IPS-18c (cell line): ENCODE data around the gene DOCK10.
"Not testable (repeated sequence)": the region's sequence is repeated elsewhere in the genome, so short reads cannot be mapped to it uniquely, and the experiment has no call there.

Experiments
- H3K4me3 ChIP-seq: 2 replicates; pipeline ENCODE4 v1.7.0; 2013; ENCODE audit warnings: low read depth, mild to moderate bottlenecking, low read length, moderate library complexity; ENCODE audit not compliant: insufficient read depth
- H3K9me3 ChIP-seq: one replicate; pipeline ENCODE4 v1.6.1; 2013; ENCODE audit warnings: mild to moderate bottlenecking, low read length, moderate library complexity; ENCODE audit not compliant: control insufficient read depth, insufficient read depth

Gene DOCK10

GRCh38 chr2:225056330-225057073 lies 14.2 kb upstream of the DOCK10 start:
- Histone ChIP-seq H3K4me3 (no peak overlapping the region), H3K9me3 (no peaks in the 10 kb centered on the region)

- Histone ChIP-seq H3K4me3 (no peak overlapping the region), H3K9me3 (no peaks in the 10 kb centered on the region)
Measured at GRCh38 chr2:225055714-225056113, 13.4 kb upstream of the DOCK10 start.

- no peaks in the 10 kb centered on the region for H3K9me3 ChIP-seq
- no peak overlapping the region for H3K4me3 ChIP-seq
Measured at GRCh38 chr2:225052703-225053102, 10.4 kb upstream of the DOCK10 start.

GRCh38 chr2:225047502-225047901 lies 5.2 kb upstream of the DOCK10 start:
- H3K9me3 ChIP-seq, H3K4me3 ChIP-seq: not testable (repeated sequence)

DNA sequence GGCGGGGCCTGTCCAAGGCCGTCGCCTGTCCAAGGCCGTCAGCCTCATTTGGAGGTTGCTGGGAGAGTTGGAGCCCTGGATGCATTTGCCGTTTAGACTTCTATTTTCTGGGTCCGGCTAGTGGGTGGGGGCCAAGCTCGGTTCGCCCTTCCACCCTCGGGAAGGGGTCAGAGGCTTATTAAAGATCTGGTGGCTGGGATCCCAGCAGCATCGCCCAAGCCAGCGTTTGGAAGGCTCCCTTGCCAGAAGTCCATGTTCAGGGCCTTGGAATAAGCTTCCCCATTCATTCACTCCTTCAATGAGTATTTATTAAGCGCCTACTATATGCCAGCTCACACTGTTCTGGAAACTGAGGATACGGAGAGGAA lies 516 bp upstream of the DOCK10 start:
- Histone ChIP-seq H3K9me3 (no peaks in the 10 kb centered on the region), H3K4me3 (peak overlapping the region; percentile 68; the same call in 1 of the 2 replicates)

GRCh38 chr2:225041207-225041850 lies 939 bp downstream of the DOCK10 start:
- H3K4me3 ChIP-seq: peak overlapping the region; percentile 68; the same call in 1 of the 2 replicates
- no peaks in the 10 kb centered on the region for H3K9me3 ChIP-seq

- Histone ChIP-seq H3K9me3 (no peaks in the 10 kb centered on the region), H3K4me3 (no peak overlapping the region)
Measured at GRCh38 chr2:225040856-225041206, 1.4 kb downstream of the DOCK10 start.

DNA sequence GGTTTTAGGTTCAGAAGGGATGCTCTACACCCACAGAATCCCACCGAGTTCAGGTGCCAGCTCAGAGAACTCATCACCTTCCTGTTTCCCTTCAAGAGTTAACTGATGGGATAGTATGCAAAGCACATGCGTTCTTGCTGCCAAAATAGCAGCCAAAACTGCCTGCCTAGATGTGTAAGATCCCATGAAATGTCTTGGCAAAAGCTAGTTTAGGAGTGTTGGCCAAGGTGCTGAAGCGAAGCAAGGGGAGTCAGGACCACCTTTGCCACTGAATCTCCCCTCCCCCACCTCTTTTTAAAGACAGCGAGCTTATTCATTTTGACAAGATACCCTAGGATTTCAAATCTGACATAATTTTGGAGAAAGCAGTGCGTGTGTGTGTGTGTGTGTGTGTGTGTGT lies 2.1 kb downstream of the DOCK10 start:
- Histone ChIP-seq H3K9me3 (no peaks in the 10 kb centered on the region), H3K4me3 (no peak overlapping the region)

DNA sequence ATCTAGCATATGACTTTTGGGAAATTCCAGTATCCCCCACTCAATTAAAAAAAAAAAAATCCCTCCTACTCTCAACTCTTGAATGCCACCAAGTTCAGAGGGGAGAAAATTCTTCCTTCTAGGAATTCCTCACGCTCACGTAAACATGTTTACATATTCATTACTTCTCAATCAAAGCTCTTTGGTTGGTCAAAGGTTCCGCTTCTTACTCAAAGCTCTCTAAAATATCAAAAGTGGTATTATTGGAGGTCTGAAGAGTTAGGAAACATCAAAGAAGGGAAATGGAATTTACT lies 4.1 kb downstream of the DOCK10 start:
- no peaks in the 10 kb centered on the region for H3K9me3 ChIP-seq
- H3K4me3 ChIP-seq: no peak overlapping the region

DNA sequence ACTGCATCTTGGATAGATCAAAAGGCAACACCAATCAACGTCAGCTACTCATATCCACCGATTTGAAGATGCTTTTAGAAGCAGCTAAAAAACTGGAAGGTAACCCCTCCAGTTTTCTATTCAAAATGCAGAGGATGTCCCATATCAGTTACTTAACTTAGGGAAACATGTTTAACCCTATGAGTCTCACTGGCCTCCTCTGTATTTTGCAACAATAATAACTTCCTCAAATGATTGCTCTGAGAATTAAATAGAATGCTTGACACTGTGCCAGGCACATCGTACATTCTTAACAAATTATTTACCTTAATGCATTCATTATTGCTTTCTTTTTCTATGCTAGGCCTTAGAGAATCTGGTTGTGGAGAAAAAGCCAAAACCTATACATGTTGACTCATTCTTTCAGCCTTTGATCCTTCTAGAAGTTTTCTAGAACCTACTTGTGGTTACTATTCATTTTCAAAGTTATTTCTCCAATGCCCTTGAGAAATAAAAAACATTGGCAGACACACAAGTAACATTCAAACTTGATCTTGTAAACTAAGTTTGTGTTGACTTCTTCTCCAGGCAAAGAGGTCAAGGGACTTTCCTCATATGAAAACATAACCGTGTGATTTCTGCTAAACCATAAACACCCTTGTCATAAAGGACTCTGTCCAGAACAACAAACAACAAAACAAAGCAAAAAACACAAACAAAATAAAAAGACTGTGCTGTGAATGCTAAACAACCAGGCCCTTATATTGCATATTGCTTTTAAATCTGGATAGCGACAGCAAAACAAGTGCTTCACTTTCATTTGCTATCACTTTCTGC lies 4.6 kb downstream of the DOCK10 start:
- no peaks in the 10 kb centered on the region for H3K9me3 ChIP-seq
- no peak overlapping the region for H3K4me3 ChIP-seq

DNA sequence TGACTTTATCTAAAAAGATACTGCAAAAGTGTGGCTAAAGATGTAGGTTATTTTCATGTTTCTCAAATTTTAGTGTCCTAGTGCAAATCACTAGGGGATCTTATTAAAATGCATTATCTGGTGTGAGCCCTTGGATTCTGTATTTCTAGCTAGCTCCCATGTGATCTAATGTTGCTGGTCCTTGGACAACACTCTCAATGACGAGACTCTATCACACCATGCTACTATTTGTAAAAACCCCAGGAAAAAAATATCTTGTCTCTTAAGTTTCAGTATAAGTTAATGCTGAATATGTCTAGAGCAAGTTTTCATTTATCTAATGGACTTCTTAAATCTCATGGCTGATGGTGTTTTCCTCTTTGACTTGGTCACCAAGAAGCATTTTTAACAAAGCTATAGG lies 5.8 kb downstream of the DOCK10 start:
- Histone ChIP-seq H3K4me3 (no peak overlapping the region), H3K9me3 (no peaks in the 10 kb centered on the region)

DNA sequence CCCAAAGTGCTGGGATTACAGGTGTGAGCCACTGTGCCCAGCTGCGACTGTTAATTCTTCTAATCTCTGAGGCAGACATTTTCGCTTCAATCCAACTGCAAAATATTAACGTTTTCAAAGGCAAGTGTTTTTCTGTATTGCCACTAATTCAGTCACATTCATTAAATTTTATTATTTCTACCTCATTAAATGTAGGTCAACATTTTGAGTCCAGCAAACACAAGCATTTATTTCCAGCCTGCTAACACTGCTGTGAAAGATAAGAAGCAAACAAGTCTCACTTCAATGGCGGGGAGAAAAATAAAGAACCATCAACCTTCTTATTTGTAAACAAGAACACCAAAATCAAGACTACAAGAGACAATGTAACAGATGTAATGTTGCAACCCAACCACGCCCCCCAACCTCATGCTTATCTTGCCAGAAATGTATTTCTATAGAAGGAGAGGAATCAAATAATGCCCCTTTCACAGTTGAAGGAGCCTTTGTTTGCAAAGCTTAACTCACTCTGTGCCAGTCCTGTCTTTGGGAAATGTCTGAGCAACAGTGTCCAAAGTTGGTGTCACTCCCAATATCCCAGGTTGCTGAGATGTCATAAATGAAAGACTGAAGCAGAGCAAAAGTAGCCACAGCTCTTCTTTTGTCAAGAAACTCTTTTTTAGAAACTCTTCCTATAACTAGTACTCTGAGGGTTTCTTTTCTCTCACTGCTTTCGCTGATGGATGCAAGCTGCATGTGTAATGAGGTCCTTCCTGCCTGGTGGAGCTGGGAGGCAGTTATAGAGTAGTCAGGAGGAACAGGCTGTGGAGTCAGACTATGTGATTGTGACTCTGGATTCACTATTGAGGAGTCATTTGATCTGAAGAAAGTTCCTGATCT lies 8.6 kb downstream of the DOCK10 start:
- H3K4me3 ChIP-seq: no peak overlapping the region
- no peaks in the 10 kb centered on the region for H3K9me3 ChIP-seq

DNA sequence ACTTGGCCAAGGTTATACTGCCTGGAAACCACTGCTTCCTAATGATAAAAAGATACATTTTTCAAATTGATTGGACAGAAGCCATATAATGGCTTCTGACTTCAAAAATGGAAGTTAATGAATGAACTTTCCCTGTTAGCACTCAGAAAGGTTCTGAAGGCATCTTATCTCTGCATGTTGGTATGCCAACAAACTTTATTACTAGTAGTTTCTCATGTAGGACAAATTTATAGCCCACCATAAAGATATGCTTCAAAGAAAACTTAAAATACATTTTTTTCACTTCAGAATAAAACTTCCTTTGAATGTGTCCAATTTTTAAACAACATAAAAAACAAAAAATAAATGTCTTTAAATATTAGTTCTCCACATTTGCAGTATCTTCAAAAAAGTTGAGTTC lies 10.0 kb downstream of the DOCK10 start:
- no peaks in the 10 kb centered on the region for H3K9me3 ChIP-seq
- H3K4me3 ChIP-seq: no peak overlapping the region

DNA sequence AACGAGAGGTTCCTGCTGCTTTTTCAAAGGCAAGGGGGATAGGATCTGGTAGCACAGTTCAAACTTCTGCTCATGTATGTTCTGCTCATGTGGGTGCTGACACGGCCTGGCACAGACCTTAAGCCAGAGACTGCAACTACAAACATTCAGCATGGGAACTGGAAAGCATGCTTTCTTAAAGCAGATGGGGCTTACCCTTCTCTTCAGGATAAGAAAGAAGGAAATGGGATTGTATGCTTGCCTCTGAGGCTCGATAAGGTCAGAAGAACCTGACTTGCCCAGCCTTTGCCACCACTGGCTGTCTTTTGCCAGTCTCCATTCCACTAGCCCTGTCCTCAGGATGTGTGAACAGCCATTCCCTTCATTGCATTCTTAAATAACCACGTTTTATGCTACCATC lies 10.7 kb downstream of the DOCK10 start:
- no peaks in the 10 kb centered on the region for H3K9me3 ChIP-seq
- H3K4me3 ChIP-seq: no peak overlapping the region

GRCh38 chr2:225030893-225031292 lies 11.4 kb downstream of the DOCK10 start:
- no peak overlapping the region for H3K4me3 ChIP-seq
- H3K9me3 ChIP-seq: no peaks in the 10 kb centered on the region

- Histone ChIP-seq H3K4me3 (no peak overlapping the region), H3K9me3 (no peaks in the 10 kb centered on the region)
Measured at GRCh38 chr2:225030203-225030602, 12.1 kb downstream of the DOCK10 start.

DNA sequence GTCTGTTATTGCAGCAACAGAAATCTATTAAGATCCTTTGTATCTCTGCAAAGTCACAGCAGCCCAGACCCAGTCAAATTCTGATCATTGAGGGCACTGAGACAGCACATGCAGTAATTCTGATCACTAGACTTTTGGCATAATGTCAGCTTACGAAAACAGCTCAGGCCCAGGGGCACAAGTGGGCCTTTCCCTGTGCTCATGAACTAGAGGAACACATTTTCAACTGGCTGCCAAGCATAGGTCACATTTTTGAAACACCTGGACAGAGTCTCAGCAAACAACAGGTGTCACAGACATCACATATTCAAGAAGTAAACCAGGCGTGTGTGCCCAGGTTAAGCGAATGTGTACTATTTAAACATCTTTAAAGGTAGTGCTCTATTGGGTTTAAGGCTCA lies 13.7 kb downstream of the DOCK10 start:
- no peaks in the 10 kb centered on the region for H3K9me3 ChIP-seq
- H3K4me3 ChIP-seq: no peak overlapping the region
